Natural killer cell (primary cell): ENCODE measurements around the gene GPR33. TPM values are rescaled to one million over a fixed set of nuclear protein-coding genes. Genes with fewer than 3 reads are reported as not detected.

ENCODE experiments used
- ATAC-seq, 3 donors: fragments of 150-1000 bp in 2 of 3; fragments of 200-7000 bp in 1 of 3; cut with Tn5 transposase; 1 replicate in 1 of 3; 2 replicates in 2 of 3; pipeline ENCODE4 v1.10.0; 2021; ENCODE audit warnings: mild to moderate bottlenecking in 2 of 3, moderate library complexity in 2 of 3
- DNase-seq, 2 donors: peaks; one replicate each; pipeline versions ENCODE4 v3.0.0 to v3.0.0-alpha.2; 2013 to 2021; ENCODE audit warnings: mixed read lengths in 1 of 2
- H3K27ac ChIP-seq: one replicate; pipeline ENCODE4 v1.5.1; 2013; ENCODE audit warnings: mild to moderate bottlenecking, low read length
- H3K27me3 ChIP-seq: one replicate; pipeline ENCODE4 v1.6.1; 2013; ENCODE audit warnings: low read length; ENCODE audit not compliant: control insufficient read depth, insufficient read depth
- H3K36me3 ChIP-seq: one replicate; pipeline ENCODE4 v1.6.1; 2013; ENCODE audit warnings: low read length; ENCODE audit not compliant: control insufficient read depth, insufficient read depth
- H3K4me1 ChIP-seq: one replicate; pipeline ENCODE4 v1.6.1; 2013; ENCODE audit warnings: low read length; ENCODE audit not compliant: control insufficient read depth, insufficient read depth
- H3K4me3 ChIP-seq: one replicate; pipeline ENCODE4 v1.5.1; 2013; ENCODE audit warnings: low read length
- H3K9me3 ChIP-seq: one replicate; pipeline ENCODE4 v1.6.1; 2013; ENCODE audit warnings: low read length; ENCODE audit not compliant: control insufficient read depth, insufficient read depth
- H3K27ac Mint-ChIP-seq, 2 donors: one replicate each; pipeline ENCODE4 v1.8.0; 2022; ENCODE audit warnings: mild to moderate bottlenecking in 2 of 2, mixed read lengths in 2 of 2, moderate library complexity in 1 of 2
- H3K27me3 Mint-ChIP-seq, 2 donors: one replicate each; pipeline ENCODE4 v1.8.0; 2022; ENCODE audit warnings: low read depth in 2 of 2, mixed read lengths in 2 of 2
- H3K36me3 Mint-ChIP-seq: one replicate; pipeline ENCODE4 v1.8.0; 2022; ENCODE audit warnings: mixed read lengths
- H3K4me1 Mint-ChIP-seq, 2 donors: one replicate each; pipeline ENCODE4 v1.8.0; 2022; ENCODE audit warnings: mixed read lengths in 2 of 2
- H3K4me3 Mint-ChIP-seq: one replicate; pipeline ENCODE4 v1.8.0; 2022; ENCODE audit warnings: mild to moderate bottlenecking, moderate library complexity, mixed read lengths
- H3K9me3 Mint-ChIP-seq, 2 donors: one replicate each; pipeline ENCODE4 v1.8.0; 2022; ENCODE audit warnings: mixed read lengths in 2 of 2
- WGBS: methylation state at CpG from one replicate; pipeline ENCODE4 v1.1.7; 2013; ENCODE audit warnings: missing lambda C conversion rate; ENCODE audit not compliant: insufficient coverage; 5-methylcytosine and 5-hydroxymethylcytosine counted together
- intact Hi-C: fragments of 100-400 bp; cut with micrococcal nuclease; formaldehyde crosslinking; loops from one replicate; pipeline ENCODE4 v1.14.2; 2022
- total RNA-seq, 4 donors: library from RNA; stranded (reverse); fragments of 120-200 nt in 1 of 4; gene quantifications; one replicate each; pipeline versions ENCODE4 v1.2.3 to v1.2.4, GENCODE V29; 2013 to 2022
- TF ChIP-seq, protein P1 (sequence below): fragments of 200-600 bp; IDR thresholded peaks from one replicate; pipeline ENCODE4 v1.8.0; 2022; ENCODE audit warnings: antibody characterized with exemption

GPR33 gene
- total RNA-seq, 3 donors from 2014 or later (not counting 1 experiment from before 2014, with no cell fraction given): not detected

DNA sequence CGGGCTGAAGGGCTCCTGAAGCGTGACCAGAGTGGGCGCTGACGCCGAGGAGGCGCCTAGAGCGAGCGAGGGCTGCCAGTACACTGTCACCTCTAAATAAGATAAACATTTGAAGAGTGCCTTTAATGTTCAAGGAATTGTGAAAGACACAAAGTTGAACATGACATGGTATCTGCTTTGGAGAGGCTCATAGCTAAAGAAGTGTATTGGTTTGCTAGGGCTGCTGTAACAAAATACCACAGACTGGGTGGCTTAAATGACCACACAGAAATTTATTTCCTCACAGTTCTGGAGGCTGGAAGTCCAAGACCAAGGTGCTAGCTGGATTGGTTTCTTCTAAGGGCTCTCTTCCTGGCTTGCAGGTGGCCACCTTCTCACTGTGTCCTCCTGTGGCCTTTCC, 39.7 kb upstream of the GPR33 start:
- Mint-ChIP-seq H3K4me3 (no peak overlapping the region), H3K9me3 (no peaks in the 10 kb centered on the region), H3K27ac (no peak overlapping the region), H3K4me1 (no peaks in the 10 kb centered on the region), H3K27me3 (peaks cover 6 to 9% of the 10 kb centered on the region in 2 donors), H3K36me3 (no peaks in the 10 kb centered on the region)
- Histone ChIP-seq H3K36me3 (no peaks in the 10 kb centered on the region), H3K4me1 (no peaks in the 10 kb centered on the region), H3K4me3 (no peak overlapping the region), H3K27me3 (peaks cover 4% of the 10 kb centered on the region), H3K27ac (no peak overlapping the region), H3K9me3 (no peaks in the 10 kb centered on the region)
- 89% methylated on average over 8 of the region's 8 CpGs for WGBS
- intact Hi-C loops: no loop called here
- no peak for ATAC-seq
- TF ChIP-seq, protein P1, sequence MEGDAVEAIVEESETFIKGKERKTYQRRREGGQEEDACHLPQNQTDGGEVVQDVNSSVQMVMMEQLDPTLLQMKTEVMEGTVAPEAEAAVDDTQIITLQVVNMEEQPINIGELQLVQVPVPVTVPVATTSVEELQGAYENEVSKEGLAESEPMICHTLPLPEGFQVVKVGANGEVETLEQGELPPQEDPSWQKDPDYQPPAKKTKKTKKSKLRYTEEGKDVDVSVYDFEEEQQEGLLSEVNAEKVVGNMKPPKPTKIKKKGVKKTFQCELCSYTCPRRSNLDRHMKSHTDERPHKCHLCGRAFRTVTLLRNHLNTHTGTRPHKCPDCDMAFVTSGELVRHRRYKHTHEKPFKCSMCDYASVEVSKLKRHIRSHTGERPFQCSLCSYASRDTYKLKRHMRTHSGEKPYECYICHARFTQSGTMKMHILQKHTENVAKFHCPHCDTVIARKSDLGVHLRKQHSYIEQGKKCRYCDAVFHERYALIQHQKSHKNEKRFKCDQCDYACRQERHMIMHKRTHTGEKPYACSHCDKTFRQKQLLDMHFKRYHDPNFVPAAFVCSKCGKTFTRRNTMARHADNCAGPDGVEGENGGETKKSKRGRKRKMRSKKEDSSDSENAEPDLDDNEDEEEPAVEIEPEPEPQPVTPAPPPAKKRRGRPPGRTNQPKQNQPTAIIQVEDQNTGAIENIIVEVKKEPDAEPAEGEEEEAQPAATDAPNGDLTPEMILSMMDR: no peak
- DNase-seq: no peak

DNA sequence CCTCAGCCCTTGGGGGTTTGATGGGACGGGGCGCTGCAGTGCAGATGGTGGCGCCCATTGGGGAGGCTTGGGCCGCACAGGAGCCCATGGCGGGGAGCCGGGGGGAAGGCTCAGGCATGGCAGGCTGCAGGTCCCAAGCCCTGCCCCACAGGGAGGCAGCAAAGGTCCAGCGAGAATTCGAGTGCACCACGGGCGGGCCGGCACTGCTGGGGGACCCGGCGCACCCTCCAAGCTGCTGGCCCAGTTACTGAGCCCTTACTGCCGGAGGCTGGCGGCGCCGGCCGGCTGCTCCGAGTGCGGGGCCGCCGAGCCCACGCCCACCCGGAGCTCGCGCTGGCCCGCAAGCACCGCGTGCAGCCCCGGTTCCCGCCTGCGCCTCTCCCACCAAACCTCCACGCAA, 39.2 kb upstream of the GPR33 start:
- ATAC-seq (no peak), DNase-seq (no peak)
- Histone ChIP-seq H3K4me1 (no peaks in the 10 kb centered on the region), H3K27ac (no peak overlapping the region), H3K9me3 (no peaks in the 10 kb centered on the region), H3K27me3 (peaks cover 4% of the 10 kb centered on the region), H3K36me3 (no peaks in the 10 kb centered on the region), H3K4me3 (no peak overlapping the region)
- intact Hi-C loops: no loop called here
- WGBS: 94% methylated on average over 33 of the region's 33 CpGs
- Mint-ChIP-seq H3K4me3 (no peak overlapping the region), H3K27ac (no peak overlapping the region), H3K36me3 (no peaks in the 10 kb centered on the region), H3K9me3 (no peaks in the 10 kb centered on the region), H3K4me1 (no peaks in the 10 kb centered on the region), H3K27me3 (peaks cover 6 to 9% of the 10 kb centered on the region in 2 donors)
- TF ChIP-seq, protein P1: no peak

DNA sequence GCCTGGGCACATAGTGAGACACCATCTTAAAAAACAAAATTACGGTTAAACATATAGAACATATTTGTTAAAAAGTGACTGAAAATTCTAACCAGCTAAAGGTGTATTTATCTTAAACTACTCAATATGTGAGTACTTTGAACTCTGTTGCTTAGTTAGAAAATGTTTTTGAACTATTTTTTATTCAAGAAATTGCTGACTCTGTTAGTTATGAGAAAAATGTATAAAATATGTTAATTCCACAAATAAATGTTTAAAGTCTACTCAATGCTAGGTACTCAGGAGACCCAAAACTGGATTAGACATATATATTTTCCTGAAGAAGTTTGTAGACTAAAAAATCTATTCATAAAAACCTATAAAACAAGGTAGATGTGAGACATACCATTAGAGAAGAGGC, 23.0 kb upstream of the GPR33 start:
- intact Hi-C loops: loop anchor here (1.0 kb wide), 1 partner anchor 741 kb away; no protein-coding TSS in a partner anchor
- Histone ChIP-seq H3K36me3 (no peaks in the 10 kb centered on the region), H3K9me3 (no peaks in the 10 kb centered on the region), H3K27me3 (no peaks in the 10 kb centered on the region), H3K4me3 (no peak overlapping the region), H3K4me1 (no peaks in the 10 kb centered on the region), H3K27ac (no peak overlapping the region)
- TF ChIP-seq, protein P1: no peak
- Mint-ChIP-seq H3K27ac (no peak overlapping the region), H3K27me3 (peaks cover 3 to 7% of the 10 kb centered on the region in 2 donors), H3K36me3 (no peaks in the 10 kb centered on the region), H3K9me3 (no peaks in the 10 kb centered on the region), H3K4me3 (no peak overlapping the region), H3K4me1 (no peaks in the 10 kb centered on the region)
- no CpG with 5 or more reads among the region's 1 CpG for WGBS
- DNase-seq (no peak), ATAC-seq (no peak)

DNA sequence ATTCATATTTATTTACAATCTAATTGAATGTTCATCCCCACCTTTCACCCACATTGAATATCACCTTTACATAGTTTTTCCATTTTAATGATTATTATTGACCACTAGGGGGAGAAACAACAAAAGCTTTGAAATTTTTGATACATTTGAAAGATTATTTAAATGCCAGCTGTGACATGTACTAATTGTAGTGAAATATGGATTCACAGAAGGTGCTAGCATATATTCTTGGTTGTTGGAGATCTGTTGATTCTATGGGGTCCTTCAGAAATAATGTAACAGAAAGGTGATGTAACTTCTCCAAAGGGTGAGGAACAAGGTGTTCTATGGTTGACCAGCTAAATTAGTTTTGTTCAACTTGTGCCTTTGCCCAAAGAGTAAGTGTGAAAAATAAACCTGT, 22.4 kb upstream of the GPR33 start:
- TF ChIP-seq, protein P1: peak; percentile 68
- Histone ChIP-seq H3K27me3 (no peaks in the 10 kb centered on the region), H3K4me1 (no peaks in the 10 kb centered on the region), H3K9me3 (no peaks in the 10 kb centered on the region), H3K4me3 (no peak overlapping the region), H3K27ac (no peak overlapping the region), H3K36me3 (no peaks in the 10 kb centered on the region)
- H3K4me1 Mint-ChIP-seq: no peaks in the 10 kb centered on the region
- no peak overlapping the region for H3K4me3 Mint-ChIP-seq
- DNase-seq: peak in 1 of 2 donors; percentile 42
- H3K36me3 Mint-ChIP-seq: no peaks in the 10 kb centered on the region
- H3K27me3 Mint-ChIP-seq: peaks cover 3 to 7% of the 10 kb centered on the region in 2 donors
- no peak for ATAC-seq
- no peaks in the 10 kb centered on the region for H3K9me3 Mint-ChIP-seq
- intact Hi-C loops: loop anchor here (1.0 kb wide), 1 partner anchor 742 kb away; no protein-coding TSS in a partner anchor
- no peak overlapping the region for H3K27ac Mint-ChIP-seq
